AG04450 (cell line): ENCODE data around the gene TCF7L1. TPM values are rescaled to one million over a fixed set of nuclear protein-coding genes. Genes with fewer than 3 reads are reported as not detected.
A peak's percentile ranks its signal among the peaks of the same experiment; 100 is the strongest.

ENCODE experiments used
- CTCF ChIA-PET: fragments of 300-600, 350-600 bp; formaldehyde crosslinking; extraction: SDS; loops from one replicate; lab custom pipeline; 2022; ENCODE audit warnings: antibody characterized with exemption, inconsistent platforms; lab: Charles Lee
- POLR2A ChIA-PET: fragments of 350-600 bp; formaldehyde crosslinking; extraction: SDS; loops from one replicate; lab custom pipeline; 2021; ENCODE audit warnings: antibody characterized with exemption, inconsistent platforms; lab: Yijun Ruan, JAX
- DNase-seq: peaks from one replicate; pipeline ENCODE4 v3.0.0-alpha.2; 2011; ENCODE audit warnings: low read depth, low spot score
- H3K27ac ChIP-seq: one replicate; pipeline ENCODE4 v1.5.1; 2012; ENCODE audit warnings: low read depth, low read length, control low read depth
- H3K27me3 ChIP-seq: one replicate; pipeline ENCODE4 v1.6.0; 2012; ENCODE audit warnings: low read length; ENCODE audit not compliant: control insufficient read depth, insufficient read depth
- H3K4me3 ChIP-seq: 2 replicates; pipeline ENCODE4 v1.5.1; 2011; ENCODE audit warnings: mild to moderate bottlenecking, low read depth, low read length, control low read depth
- H3K9me3 ChIP-seq: 2 replicates; pipeline ENCODE4 v1.5.1; 2012; ENCODE audit warnings: low read length; ENCODE audit not compliant: control insufficient read depth, insufficient read depth
- CTCF ChIP-seq: IDR thresholded peaks from 2 replicates; pipeline ENCODE4 v1.5.1; 2011; ENCODE audit warnings: low read depth, low read length, control low read depth, inconsistent platforms
- polyA plus RNA-seq: library from polyadenylated mRNA; depleted of rRNA; stranded (reverse); fragments of >200 nt; gene quantifications from 2 replicates; pipeline ENCODE4 v1.2.3, GENCODE V29; 2011; rRNA removed
- small RNA-seq: library from RNA; depleted of rRNA; stranded (forward); fragments of <200 nt; gene quantifications from one replicate; pipeline ENCODE3, GENCODE V24; 2012; ENCODE audit warnings: low read depth; ENCODE audit not compliant: insufficient read length

The TCF7L1 gene
- polyA plus RNA-seq, 1 experiment: 2.7 TPM

GRCh38 chr2:85355073-85355410 lies 221.8 kb downstream of the TCF7L1 start:
- H3K27ac ChIP-seq: no peak overlapping the region
- peak overlapping the region; percentile 65 for H3K4me3 ChIP-seq
- no peaks in the 10 kb centered on the region for H3K27me3 ChIP-seq
- POLR2A ChIA-PET: interaction anchor here (0.6 to 2.7 kb wide), 19 partner anchors 9 to 285 kb away, joined by 3 to 23 read pairs (median 4); partner anchors contain the start of genes C2orf68, MAT2A, RNF181 and SH2D6
- DNase-seq: no peak
- no peak for TF ChIP-seq CTCF
- H3K9me3 ChIP-seq: no peaks in the 10 kb centered on the region
- CTCF ChIA-PET: interaction anchor here (1.0 to 1.6 kb wide), 2 partner anchors 196 to 202 kb away, joined by 3 to 8 read pairs; no protein-coding TSS in a partner anchor

- Histone ChIP-seq H3K9me3 (no peaks in the 10 kb centered on the region), H3K27ac (no peak overlapping the region), H3K4me3 (peak overlapping the region; percentile 65), H3K27me3 (no peaks in the 10 kb centered on the region)
- ChIA-PET POLR2A (interaction anchor here (1.1 to 2.7 kb wide), 3 partner anchors 28 to 247 kb away, joined by 3 to 23 read pairs (median 12); partner anchors contain the start of genes MAT2A, TGOLN2 and TMEM150A), CTCF (interaction anchor here (1.6 kb wide), 1 partner anchor 195 kb away, joined by 8 read pairs; no protein-coding TSS in a partner anchor)
- TF ChIP-seq CTCF: no peak
- DNase-seq: no peak
Observed at GRCh38 chr2:85355521-85355920, 222.3 kb downstream of the TCF7L1 start.

GRCh38 chr2:85356186-85356585 lies 223.0 kb downstream of the TCF7L1 start:
- H3K27me3 ChIP-seq: no peaks in the 10 kb centered on the region
- TF ChIP-seq CTCF: no peak
- H3K9me3 ChIP-seq: no peaks in the 10 kb centered on the region
- POLR2A ChIA-PET: no interaction called here
- DNase-seq: no peak
- no peak overlapping the region for H3K4me3 ChIP-seq
- no peak overlapping the region for H3K27ac ChIP-seq
- CTCF ChIA-PET: no interaction called here

- H3K4me3 ChIP-seq: no peak overlapping the region
- CTCF ChIA-PET: no interaction called here
- TF ChIP-seq CTCF: no peak
- no peak for DNase-seq
- H3K27ac ChIP-seq: no peak overlapping the region
- POLR2A ChIA-PET: interaction anchor here (0.7 kb wide), 1 partner anchor 32 kb away, joined by 6 read pairs; no protein-coding TSS in a partner anchor
- H3K27me3 ChIP-seq: no peaks in the 10 kb centered on the region
- no peaks in the 10 kb centered on the region for H3K9me3 ChIP-seq
Observed at GRCh38 chr2:85357736-85358135, 224.5 kb downstream of the TCF7L1 start.

Small RNA genes lying within 50 kb of the gene (small RNA-seq; reads per million reads assigned to genes)
- not detected for gene AC093162.1
- gene RF00019: not detected
- gene RNU6-674P: not detected

Other genes with a start within 250 kb of the TCF7L1 start
- gene TMSB10, start 227.7 kb upstream of the TCF7L1 start, polyA plus RNA-seq: 4,621 and 5,651 TPM in 2 replicates
- gene KCMF1, start 162.2 kb upstream of the TCF7L1 start, polyA plus RNA-seq: 90.9 and 121 TPM in 2 replicates
- gene TGOLN2, start 194.6 kb downstream of the TCF7L1 start, polyA plus RNA-seq: 121 and 155 TPM in 2 replicates
- gene RETSAT, start 221.1 kb downstream of the TCF7L1 start, polyA plus RNA-seq: 35.5 and 38.0 TPM in 2 replicates
- gene ELMOD3, start 221.4 kb downstream of the TCF7L1 start, polyA plus RNA-seq: 17.2 and 17.8 TPM in 2 replicates